SKM-1 treated with dmso at 0.1 percent for 144 hours (cell line): ENCODE data around the gene EGLN2.
A peak's percentile ranks its signal among the peaks of the same experiment; 100 is the strongest.
"Not testable (repeated sequence)": the region's sequence is repeated elsewhere in the genome, so short reads cannot be mapped to it uniquely, and the experiment has no call there.

Experiments used
- DNase-seq: peaks from one replicate; lab custom pipeline; 2025; ENCODE audit not compliant: unreplicated experiment; lab: John Stamatoyannopoulos, UW

EGLN2 gene

GRCh38 chr19:40776364-40776763, 22.6 kb upstream of the EGLN2 start:
- no peak for DNase-seq

GRCh38 chr19:40776932-40777644, 21.9 kb upstream of the EGLN2 start:
- peak; percentile 93 for DNase-seq

- no peak for DNase-seq
Observed at GRCh38 chr19:40777645-40777936, 21.4 kb upstream of the EGLN2 start.

- peak; percentile 99 for DNase-seq
Observed at GRCh38 chr19:40777937-40778705, 20.9 kb upstream of the EGLN2 start, which contains the start of gene RAB4B. RAB4B (plus strand) TSS chr19:40778247; CDS start chr19:40778376, 129 bp downstream.

- no peak for DNase-seq
Observed at GRCh38 chr19:40778706-40779284, 20.2 kb upstream of the EGLN2 start.

GRCh38 chr19:40780582-40780981, 18.4 kb upstream of the EGLN2 start:
- no peak for DNase-seq

GRCh38 chr19:40781140-40781539, 17.9 kb upstream of the EGLN2 start:
- no peak for DNase-seq

- DNase-seq: no peak
Observed at GRCh38 chr19:40783711-40784110, 15.3 kb upstream of the EGLN2 start.

- DNase-seq: not testable (repeated sequence)
Observed at GRCh38 chr19:40784146-40784545, 14.8 kb upstream of the EGLN2 start.

- no peak for DNase-seq
Observed at GRCh38 chr19:40785526-40785925, 13.5 kb upstream of the EGLN2 start.

GRCh38 chr19:40786060-40787037, 12.6 kb upstream of the EGLN2 start:
- DNase-seq: no peak

- DNase-seq: no peak
Observed at GRCh38 chr19:40791349-40791748, 7.6 kb upstream of the EGLN2 start.

GRCh38 chr19:40791996-40792395, 7.0 kb upstream of the EGLN2 start:
- DNase-seq: no peak

GRCh38 chr19:40797166-40797962, 1.6 kb upstream of the EGLN2 start:
- DNase-seq: no peak

GRCh38 chr19:40797963-40798682, 868 bp upstream of the EGLN2 start:
- DNase-seq: peak; percentile 84

GRCh38 chr19:40799558-40800338, 757 bp downstream of the EGLN2 start:
- DNase-seq: no peak

- DNase-seq: no peak
Observed at GRCh38 chr19:40800339-40800996, 1.5 kb downstream of the EGLN2 start.

GRCh38 chr19:40800997-40801377, 2.0 kb downstream of the EGLN2 start:
- no peak for DNase-seq
